ENCODE measurements around the gene IRF7.

IRF7 gene

GRCh38 chr11:563066-563811 lies 52.5 kb downstream of the IRF7 start:
- DNase-seq, result no peak

Data from NCI-H187 (cell line).